Activated B cell treated with CpG ODN at 0.5 μM for 24 hours (primary cell): ENCODE measurements around the gene DUS3L. TPM values are rescaled to one million over a fixed set of nuclear protein-coding genes. Genes with fewer than 3 reads are reported as not detected.

ENCODE experiments used
- ATAC-seq: fragments of 200-7000 bp; cut with Tn5 transposase; one replicate; pipeline ENCODE4 v1.10.0; 2021; ENCODE audit warnings: low read depth, mild to moderate bottlenecking, moderate library complexity
- CTCF ChIA-PET: fragments of 350-600 bp; sonication (Branson Sonifier 250); formaldehyde crosslinking; loops from one replicate; lab custom pipeline; 2021; ENCODE audit warnings: antibody characterized with exemption; lab: Charles Lee
- POLR2A ChIA-PET: fragments of 350-600 bp; sonication (Branson Sonifier 250); formaldehyde crosslinking; loops from one replicate; lab custom pipeline; 2021; ENCODE audit warnings: antibody characterized with exemption; lab: Charles Lee
- DNase-seq: peaks from one replicate; pipeline ENCODE4 v3.0.0; 2022
- H3K27ac Mint-ChIP-seq: one replicate; pipeline ENCODE4 v1.8.0; 2020; ENCODE audit warnings: mixed read lengths
- H3K27me3 Mint-ChIP-seq: one replicate; pipeline ENCODE4 v1.8.0; 2021; ENCODE audit warnings: mixed read lengths
- H3K36me3 Mint-ChIP-seq: one replicate; pipeline ENCODE4 v1.8.0; 2021; ENCODE audit warnings: low read depth, mixed read lengths
- H3K4me1 Mint-ChIP-seq: one replicate; pipeline ENCODE4 v1.8.0; 2021; ENCODE audit warnings: mixed read lengths
- H3K4me3 Mint-ChIP-seq: one replicate; pipeline ENCODE4 v1.8.0; 2020; ENCODE audit warnings: mild to moderate bottlenecking, mixed read lengths
- H3K9me3 Mint-ChIP-seq: one replicate; pipeline ENCODE4 v1.8.0; 2020; ENCODE audit warnings: mixed read lengths
- CTCF ChIP-seq: fragments of 200-600 bp; IDR thresholded peaks from one replicate; pipeline ENCODE4 v1.8.0; 2022; ENCODE audit warnings: antibody characterized with exemption, mild to moderate bottlenecking
- intact Hi-C: fragments of 100-400 bp; cut with micrococcal nuclease; formaldehyde crosslinking; loops from one replicate; pipeline ENCODE4 v1.15.1; 2024
- total RNA-seq: library from RNA; stranded (reverse); gene quantifications from 2 replicates; pipeline ENCODE4 v1.2.3, GENCODE V29; 2022

Gene DUS3L
- total RNA-seq, 1 donor from 2014 or later = 89.1 TPM

- H3K27ac Mint-ChIP-seq = no peak overlapping the region
- no peaks in the 10 kb centered on the region for H3K36me3 Mint-ChIP-seq
- no peaks in the 10 kb centered on the region for H3K9me3 Mint-ChIP-seq
- ChIA-PET POLR2A (no interaction called here), CTCF (no interaction called here)
- H3K4me1 Mint-ChIP-seq = no peaks in the 10 kb centered on the region
- no peak for DNase-seq
- no peak for TF ChIP-seq CTCF
- intact Hi-C loops = no loop called here
- H3K27me3 Mint-ChIP-seq = no peaks in the 10 kb centered on the region
- ATAC-seq = no peak
- no peak overlapping the region for H3K4me3 Mint-ChIP-seq
These were observed 20.2 kb upstream of the DUS3L start for GRCh38 chr19:5811117-5811516.

- TF ChIP-seq CTCF = no peak
- no peak for ATAC-seq
- Mint-ChIP-seq H3K4me3 (no peak overlapping the region), H3K4me1 (peaks cover 4% of the 10 kb centered on the region), H3K36me3 (no peaks in the 10 kb centered on the region), H3K27me3 (no peaks in the 10 kb centered on the region), H3K9me3 (no peaks in the 10 kb centered on the region), H3K27ac (no peak overlapping the region)
- DNase-seq = no peak
- ChIA-PET CTCF (no interaction called here), POLR2A (no interaction called here)
- intact Hi-C loops = no loop called here
These were observed 18.5 kb upstream of the DUS3L start for GRCh38 chr19:5809469-5809868.

- TF ChIP-seq CTCF = no peak
- H3K27me3 Mint-ChIP-seq = no peaks in the 10 kb centered on the region
- H3K4me1 Mint-ChIP-seq = peaks cover 8% of the 10 kb centered on the region
- H3K9me3 Mint-ChIP-seq = no peaks in the 10 kb centered on the region
- POLR2A ChIA-PET = no interaction called here
- H3K27ac Mint-ChIP-seq = no peak overlapping the region
- intact Hi-C loops = no loop called here
- no peak overlapping the region for H3K4me3 Mint-ChIP-seq
- no peaks in the 10 kb centered on the region for H3K36me3 Mint-ChIP-seq
- DNase-seq (no peak), ATAC-seq (no peak)
- CTCF ChIA-PET = no interaction called here
These were observed 18.1 kb upstream of the DUS3L start for GRCh38 chr19:5809053-5809452.

- CTCF ChIA-PET = no interaction called here
- intact Hi-C loops = no loop called here
- no peaks in the 10 kb centered on the region for H3K36me3 Mint-ChIP-seq
These were observed 17.3 kb upstream of the DUS3L start for GRCh38 chr19:5808120-5808816.

GRCh38 chr19:5806905-5807304, 15.9 kb upstream of the DUS3L start:
- DNase-seq (no peak), ATAC-seq (no peak)
- Mint-ChIP-seq H3K4me1 (peaks cover 22% of the 10 kb centered on the region), H3K4me3 (no peak overlapping the region), H3K27me3 (peaks cover 10% of the 10 kb centered on the region), H3K9me3 (no peaks in the 10 kb centered on the region), H3K27ac (no peak overlapping the region), H3K36me3 (no peaks in the 10 kb centered on the region)
- intact Hi-C loops = no loop called here
- TF ChIP-seq CTCF = no peak
- POLR2A ChIA-PET = interaction anchor here (0.6 kb wide), 1 partner anchor 97 kb away, joined by 3 read pairs; no protein-coding TSS in a partner anchor
- CTCF ChIA-PET = no interaction called here

More at GRCh38 chr19:5808120-5808816, 17.3 kb upstream of the DUS3L start:
- no peaks in the 10 kb centered on the region for H3K9me3 Mint-ChIP-seq
- H3K4me1 Mint-ChIP-seq = peaks cover 14% of the 10 kb centered on the region
- H3K27me3 Mint-ChIP-seq = peaks cover 4% of the 10 kb centered on the region
- TF ChIP-seq CTCF = no peak
- no peak overlapping the region for H3K27ac Mint-ChIP-seq
- ATAC-seq (no peak), DNase-seq (no peak)
- POLR2A ChIA-PET = no interaction called here
- no peak overlapping the region for H3K4me3 Mint-ChIP-seq
